GM12878 (cell line): ENCODE data around the gene SUSD6. TPM values are rescaled to one million over a fixed set of nuclear protein-coding genes. Genes with fewer than 3 reads are reported as not detected.

Experiments used
- ATAC-seq: fragments of 200-7000 bp; cut with Tn5 transposase; 3 replicates; pipeline ENCODE4 v1.9.1; 2020; ENCODE audit warnings: mild to moderate bottlenecking, moderate library complexity
- BruUV-seq: library from RNA; stranded (reverse); fragments of 400-500 nt; replicated peaks from 2 replicates; lab custom pipeline; 2021; lab: Mats Ljungman, UMichigan
- CTCF ChIA-PET: fragments of 300-600 bp; sonication (Branson Sonifier 250); formaldehyde crosslinking; extraction: SDS; loops from one replicate; lab custom pipeline; 2021; ENCODE audit warnings: inconsistent platforms; lab: Yijun Ruan, JAX
- POLR2A ChIA-PET: fragments of 350-600 bp; formaldehyde crosslinking; extraction: SDS; loops from one replicate; lab custom pipeline; 2021; ENCODE audit warnings: inconsistent platforms; lab: Charles Lee
- RAD21 ChIA-PET: fragments of 300-600 bp; sonication (Branson Sonifier 250); formaldehyde crosslinking; loops from one replicate; lab custom pipeline; 2023; ENCODE audit warnings: antibody characterized with exemption; ENCODE audit not compliant: unreplicated experiment; lab: Charles Lee
- SMC1A ChIA-PET: fragments of 300-600 bp; sonication (Branson Sonifier 250); formaldehyde crosslinking; loops from one replicate; lab custom pipeline; 2023; ENCODE audit not compliant: unreplicated experiment, uncharacterized antibody; lab: Charles Lee
- DNase-seq: peaks from one replicate; pipeline ENCODE4 v3.0.0-alpha.2; 2011; ENCODE audit warnings: low read depth, low spot score
- FAIRE-seq: peaks from 3 replicates; lab custom pipeline; 2011; peaks lifted over from hg19 to GRCh38; lab: Jason Lieb, UNC
- H2AFZ ChIP-seq: 2 replicates; pipeline ENCODE4 v1.6.0; 2011; ENCODE audit warnings: low read depth, low read length, control low read depth; ENCODE audit not compliant: control insufficient read depth
- H3K27ac ChIP-seq: 2 replicates; pipeline ENCODE4 v1.5.1; 2011; ENCODE audit warnings: control low read depth; ENCODE audit not compliant: control insufficient read depth, insufficient read depth
- H3K27me3 ChIP-seq, 2 experiments: replicated peaks in 1 of 2; 2 replicates each; pipeline versions ENCODE4 v1.6.0 to v1.6.1; 2011; ENCODE audit warnings: low read length in 1 of 2; ENCODE audit not compliant: control insufficient read depth in 2 of 2, insufficient read depth in 2 of 2
- H3K36me3 ChIP-seq, 2 experiments: 2 replicates each; pipeline ENCODE4 v1.5.1; 2011; ENCODE audit warnings: low read length in 1 of 2; ENCODE audit not compliant: control insufficient read depth in 2 of 2, insufficient read depth in 2 of 2
- H3K4me1 ChIP-seq: 2 replicates; pipeline ENCODE4 v1.6.1; 2011; ENCODE audit warnings: mild to moderate bottlenecking, low read length, moderate library complexity, mixed read lengths; ENCODE audit not compliant: control insufficient read depth, insufficient read depth
- H3K4me2 ChIP-seq: 2 replicates; pipeline ENCODE4 v1.6.0; 2011; ENCODE audit warnings: control low read depth; ENCODE audit not compliant: control insufficient read depth, insufficient read depth
- H3K4me3 ChIP-seq: fragments of 200-600 bp; sonication (generic); 2 replicates; pipeline ENCODE4 v1.5.1; 2016
- H3K79me2 ChIP-seq: 2 replicates; pipeline ENCODE4 v1.6.0; 2011; ENCODE audit warnings: low read length; ENCODE audit not compliant: control insufficient read depth, insufficient read depth
- H3K9ac ChIP-seq: 2 replicates; pipeline ENCODE4 v1.8.0; 2011; ENCODE audit warnings: low read length, control low read depth, mixed read lengths; ENCODE audit not compliant: control insufficient read depth, insufficient read depth
- H3K9me3 ChIP-seq: replicated peaks from 3 replicates; pipeline ENCODE4 v1.5.1; 2011; ENCODE audit warnings: mild to moderate bottlenecking, low read length; ENCODE audit not compliant: control insufficient read depth, insufficient read depth
- H4K20me1 ChIP-seq: 2 replicates; pipeline ENCODE4 v1.6.0; 2011; ENCODE audit not compliant: control insufficient read depth, insufficient read depth
- CBX5 ChIP-seq: sonication (generic); IDR thresholded peaks from 2 replicates; pipeline ENCODE4 v1.6.1; 2016; ENCODE audit warnings: low read depth, moderate library complexity, mild to moderate bottlenecking, inconsistent platforms
- MXI1 ChIP-seq: fragments of 150-350 bp; IDR thresholded peaks from 2 replicates; pipeline ENCODE4 v1.6.1; 2011; ENCODE audit warnings: low read depth, mild to moderate bottlenecking, inconsistent platforms, low read length, improper control_type of control experiment
- PBX3 ChIP-seq: IDR thresholded peaks from 2 replicates; pipeline ENCODE4 v1.6.1; 2011; ENCODE audit warnings: mild to moderate bottlenecking, low read depth, low read length, moderate library complexity; ENCODE audit not compliant: insufficient replicate concordance
- PKNOX1 ChIP-seq: fragments of 450-650 bp; IDR thresholded peaks from 2 replicates; pipeline ENCODE4 v1.6.1; 2016; ENCODE audit warnings: mild to moderate bottlenecking
- ZNF592 ChIP-seq: fragments of 450-650 bp; IDR thresholded peaks from 2 replicates; pipeline ENCODE4 v1.6.1; 2017; ENCODE audit warnings: mild to moderate bottlenecking, moderate library complexity
- WGBS: methylation state at CpG from one replicate; pipeline ENCODE4 v1.1.6; 2016; ENCODE audit warnings: low lambda C conversion rate; ENCODE audit not compliant: insufficient replicate concordance, insufficient coverage; ENCODE audit errors: missing lambda C conversion rate; 5-methylcytosine and 5-hydroxymethylcytosine counted together
- in situ Hi-C: fragments of 300-500 bp; cut with MboI; formaldehyde crosslinking; loops from 9 replicates; pipeline ENCODE4 v1.14.3; 2018; ENCODE audit warnings: mixed read lengths
- intact Hi-C: fragments of 100-400 bp; cut with micrococcal nuclease; formaldehyde crosslinking; loops from one replicate; pipeline ENCODE4 v1.14.2; 2022; ENCODE audit not compliant: unreplicated experiment
- polyA plus RNA-seq, 11 experiments: library from polyadenylated mRNA; depleted of rRNA in 4 of 11; unstranded in 6 of 11; stranded (reverse) in 5 of 11; fragments of >200 nt; fragmentation: Nextera tagmentation in 4 of 11; fragmentation: Illumina TruSeq in 1 of 11; extraction: Ambion mirVana in 4 of 11; extraction: Trizol in 1 of 11; gene quantifications; 1 replicate in 1 of 11; 2 replicates in 10 of 11; pipeline versions ENCODE4 v1.2.1 to v1.2.3, GENCODE V29; 2011 to 2016; ENCODE audit warnings: inconsistent platforms in 2 of 11, missing spikeins in 2 of 11, low read depth in 1 of 11
- total RNA-seq, 4 experiments: library from RNA; depleted of rRNA in 3 of 4; stranded (reverse); fragments of >200 nt in 3 of 4; fragmentation: Illumina TruSeq in 1 of 4; extraction: Trizol in 1 of 4; gene quantifications; 2 replicates each; pipeline versions ENCODE4 v1.2.1 to v1.2.3, GENCODE V29; 2013 to 2021

Gene SUSD6
- total and polyA plus RNA-seq, 10 of the 15 experiments (the other 5 are each of a cell fraction or from before 2014, with no cell fraction given), result 6.6 to 39.8 (median 20.2) TPM

GRCh38 chr14:69632164-69632563, 20.8 kb downstream of the SUSD6 start:
- Histone ChIP-seq H3K9me3 (no peaks in the 10 kb centered on the region), H3K4me2 (no peak overlapping the region; the same call in 1 of the 2 replicates), H3K27ac (peak overlapping the region; percentile 56), H3K27me3 (no peaks in the 10 kb centered on the region), H3K36me3 (peaks cover 0 to 6% of the 10 kb centered on the region in 2 experiments; a peak in 3 of 4 replicates), H4K20me1 (no peaks in the 10 kb centered on the region), H2AFZ (no peak overlapping the region), H3K9ac (no peak overlapping the region), H3K4me1 (peaks cover 85% of the 10 kb centered on the region), H3K4me3 (no peak overlapping the region), H3K79me2 (peaks cover 98% of the 10 kb centered on the region)
- in situ Hi-C loops, result no loop called here
- CTCF ChIA-PET, result interaction anchor here (0.7 to 1.7 kb wide), 7 partner anchors 12 to 47 kb away, joined by 3 to 5 read pairs (median 4); no protein-coding TSS in a partner anchor
- RAD21 ChIA-PET, result interaction anchor here (0.7 to 4.3 kb wide), 5 partner anchors 7 to 41 kb away, joined by 3 to 59 read pairs (median 7); partner anchors contain the start of gene SUSD6
- SMC1A ChIA-PET, result interaction anchor here (1.3 to 17.8 kb wide), 4 partner anchors 15 to 41 kb away, joined by 6 to 336 read pairs (median 82); no protein-coding TSS in a partner anchor
- ATAC-seq (no peak), DNase-seq (no peak), FAIRE-seq (no peak)
- BruUV-seq, result no TSS peak
- WGBS, result 31% methylated on average over 4 of the region's 4 CpGs
- intact Hi-C loops, result no loop called here
- POLR2A ChIA-PET, result interaction anchor here (0.7 to 4.5 kb wide), 4 partner anchors 18 to 1850 kb away, joined by 3 to 40 read pairs (median 3); no protein-coding TSS in a partner anchor
- no peak for TF ChIP-seq PBX3
- no peak for TF ChIP-seq MXI1
- no peak for TF ChIP-seq PKNOX1
- no peak for TF ChIP-seq ZNF592
- TF ChIP-seq CBX5, result no peak
